H1 (cell line): ENCODE data around the gene SPOUT1. TPM values are rescaled to one million over a fixed set of nuclear protein-coding genes. Genes with fewer than 3 reads are reported as not detected.

Source experiments
- ASH2L ChIP-seq: fragments of 200-600, 300-600 bp; sonication (generic); IDR thresholded peaks from one replicate; pipeline ENCODE4 v1.7.1; 2017; ENCODE audit warnings: low read length
- KDM4A ChIP-seq: IDR thresholded peaks from one replicate; pipeline ENCODE4 v1.7.1; 2012; ENCODE audit warnings: low read depth, mild to moderate bottlenecking, moderate library complexity, low read length, inconsistent platforms; ENCODE audit not compliant: severe bottlenecking
- MAX ChIP-seq: IDR thresholded peaks from 2 replicates; pipeline ENCODE4 v1.6.1; 2012; ENCODE audit warnings: inconsistent platforms
- RXRA ChIP-seq: IDR thresholded peaks from 2 replicates; pipeline ENCODE4 v1.6.1; 2011; ENCODE audit warnings: low read depth, mild to moderate bottlenecking, low read length, moderate library complexity; ENCODE audit not compliant: insufficient read depth
- SP1 ChIP-seq: IDR thresholded peaks from 2 replicates; pipeline ENCODE4 v1.6.1; 2011; ENCODE audit warnings: low read depth, low read length
- polyA plus RNA-seq, 7 experiments: library from polyadenylated mRNA; depleted of rRNA in 3 of 7; stranded (reverse) in 5 of 7; unstranded in 2 of 7; fragments of >200 nt in 5 of 7; fragments of 200-250 nt in 2 of 7; gene quantifications; 1 replicate in 5 of 7; 2 replicates in 1 of 7; 4 replicates in 1 of 7; pipeline versions ENCODE4 v1.2.1 to v1.2.3, GENCODE V29; 2011 to 2013; ENCODE audit warnings: missing spikeins in 2 of 7, mixed read lengths in 2 of 7
- total RNA-seq: library from RNA; stranded (reverse); fragmentation: NEBNext Ultra II Directional; extraction: Animal tissue kit (Norgen Biotek cat#: 25700); gene quantifications from 2 replicates; pipeline ENCODE4 v1.2.1, GENCODE V29; 2021
- TF ChIP-seq, protein P1 (sequence below): IDR thresholded peaks from 2 replicates; pipeline ENCODE4 v1.6.1; 2012; ENCODE audit warnings: inconsistent platforms

SPOUT1 gene
- total and polyA plus RNA-seq, 2 of the 8 experiments (the other 6 are each of a cell fraction or from before 2014, with no cell fraction given), result 69.2 to 77.8 TPM

- peak; percentile 42 for TF ChIP-seq ASH2L
- peak; percentile 90 for TF ChIP-seq KDM4A
- no peak for TF ChIP-seq RXRA
- TF ChIP-seq SP1, result no peak
- TF ChIP-seq MAX, result peak; percentile 60; the same call in 1 of the 2 replicates
- TF ChIP-seq, protein P1, sequence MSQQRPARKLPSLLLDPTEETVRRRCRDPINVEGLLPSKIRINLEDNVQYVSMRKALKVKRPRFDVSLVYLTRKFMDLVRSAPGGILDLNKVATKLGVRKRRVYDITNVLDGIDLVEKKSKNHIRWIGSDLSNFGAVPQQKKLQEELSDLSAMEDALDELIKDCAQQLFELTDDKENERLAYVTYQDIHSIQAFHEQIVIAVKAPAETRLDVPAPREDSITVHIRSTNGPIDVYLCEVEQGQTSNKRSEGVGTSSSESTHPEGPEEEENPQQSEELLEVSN, result peak; percentile 63
Measured at GRCh38 chr9:128818839-128819715, 10.5 kb downstream of the SPOUT1 start (continued).
